HL-60 (cell line): ENCODE data around the gene SAFB2.

Experiments used
- CTCF ChIP-seq: IDR thresholded peaks from one replicate; pipeline ENCODE4 v1.5.1; 2011; ENCODE audit warnings: low read length, control low read depth, inconsistent platforms; ENCODE audit not compliant: insufficient read depth
- POLR2AphosphoS5 ChIP-seq: IDR thresholded peaks from 2 replicates; pipeline ENCODE4 v1.6.1; 2012; ENCODE audit warnings: low read depth

- TF ChIP-seq CTCF (no peak), POLR2AphosphoS5 (no peak)
Observed at GRCh38 chr19:5642204-5642603, 19.6 kb upstream of the SAFB2 start.
